Tibial artery (tissue), 4 donors: ENCODE data around the gene NUAK1.

ENCODE experiments used
- DNase-seq, 2 donors: peaks; one replicate each; pipeline ENCODE4 v3.0.0-alpha.2; 2019
- H3K27ac ChIP-seq, 2 donors: fragments of 200-600 bp; sonication (generic) in 1 of 2; 1 replicate in 1 of 2; 2 replicates in 1 of 2; pipeline ENCODE4 v1.5.1; 2018 to 2019; ENCODE audit warnings: mild to moderate bottlenecking in 1 of 2
- H3K27me3 ChIP-seq, 2 donors: fragments of 200-600 bp; sonication (generic) in 1 of 2; one replicate each; pipeline versions ENCODE4 v1.5.1 to v1.6.0; 2016 to 2019
- H3K36me3 ChIP-seq, 3 donors: fragments of 200-600 bp; sonication (generic) in 2 of 3; one replicate each; pipeline ENCODE4 v1.5.1; 2016 to 2019; ENCODE audit warnings: mild to moderate bottlenecking in 2 of 3
- H3K4me1 ChIP-seq, 4 donors: fragments of 200-600 bp; sonication (generic) in 2 of 4; 1 replicate in 3 of 4; 2 replicates in 1 of 4; pipeline ENCODE4 v1.5.1; 2016 to 2019
- H3K4me3 ChIP-seq, 2 donors: fragments of 200-600 bp; sonication (generic) in 1 of 2; 1 replicate in 1 of 2; 2 replicates in 1 of 2; pipeline ENCODE4 v1.5.1; 2018 to 2019; ENCODE audit warnings: mild to moderate bottlenecking in 2 of 2
- H3K9me3 ChIP-seq, 3 donors: fragments of 200-600 bp; sonication (generic) in 1 of 3; one replicate each; pipeline ENCODE4 v1.5.1; 2016 to 2019
- intact Hi-C: fragments of 100-400 bp; cut with DNase I; formaldehyde crosslinking; loops from one replicate; pipeline ENCODE4 v1.15.0; 2023; ENCODE audit warnings: low total_unique reads
- TF ChIP-seq, protein P1 (sequence below), 2 experiments: fragments of 200-600 bp in 1 of 2; fragments of 450-650 bp in 1 of 2; IDR thresholded peaks; one replicate each; pipeline ENCODE4 v1.5.1; 2017 to 2019; ENCODE audit warnings: antibody characterized with exemption in 2 of 2, mild to moderate bottlenecking in 1 of 2, moderate library complexity in 1 of 2

NUAK1 gene

DNA sequence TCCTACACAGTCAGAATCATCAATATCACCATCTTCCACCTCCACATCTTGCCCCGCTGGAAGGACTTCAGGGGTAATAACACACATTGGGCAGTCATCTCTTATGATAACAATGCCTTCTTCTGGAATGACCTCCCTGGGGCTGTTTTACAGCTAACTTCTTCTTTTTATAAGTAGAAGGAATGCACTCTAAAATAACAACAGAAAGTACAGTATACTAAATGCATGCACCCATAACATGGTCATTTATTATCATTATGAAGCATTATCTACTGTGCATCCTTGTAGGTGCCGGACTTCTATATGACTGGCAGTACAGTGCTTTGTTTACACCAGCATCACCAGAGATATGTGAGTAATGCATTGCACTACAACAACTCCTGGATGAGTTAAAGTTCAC lies 19.0 kb upstream of the NUAK1 start:
- no peak overlapping the region for H3K27ac ChIP-seq
- intact Hi-C loops, result no loop called here
- H3K4me1 ChIP-seq, result no peaks in the 10 kb centered on the region
- no peaks in the 10 kb centered on the region for H3K9me3 ChIP-seq
- TF ChIP-seq, protein P1, sequence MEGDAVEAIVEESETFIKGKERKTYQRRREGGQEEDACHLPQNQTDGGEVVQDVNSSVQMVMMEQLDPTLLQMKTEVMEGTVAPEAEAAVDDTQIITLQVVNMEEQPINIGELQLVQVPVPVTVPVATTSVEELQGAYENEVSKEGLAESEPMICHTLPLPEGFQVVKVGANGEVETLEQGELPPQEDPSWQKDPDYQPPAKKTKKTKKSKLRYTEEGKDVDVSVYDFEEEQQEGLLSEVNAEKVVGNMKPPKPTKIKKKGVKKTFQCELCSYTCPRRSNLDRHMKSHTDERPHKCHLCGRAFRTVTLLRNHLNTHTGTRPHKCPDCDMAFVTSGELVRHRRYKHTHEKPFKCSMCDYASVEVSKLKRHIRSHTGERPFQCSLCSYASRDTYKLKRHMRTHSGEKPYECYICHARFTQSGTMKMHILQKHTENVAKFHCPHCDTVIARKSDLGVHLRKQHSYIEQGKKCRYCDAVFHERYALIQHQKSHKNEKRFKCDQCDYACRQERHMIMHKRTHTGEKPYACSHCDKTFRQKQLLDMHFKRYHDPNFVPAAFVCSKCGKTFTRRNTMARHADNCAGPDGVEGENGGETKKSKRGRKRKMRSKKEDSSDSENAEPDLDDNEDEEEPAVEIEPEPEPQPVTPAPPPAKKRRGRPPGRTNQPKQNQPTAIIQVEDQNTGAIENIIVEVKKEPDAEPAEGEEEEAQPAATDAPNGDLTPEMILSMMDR (IDR thresholded peaks at IDR 0.05), result no peak
- no peak overlapping the region for H3K4me3 ChIP-seq
- no peaks in the 10 kb centered on the region for H3K27me3 ChIP-seq
- DNase-seq, result no peak
- no peaks in the 10 kb centered on the region for H3K36me3 ChIP-seq

DNA sequence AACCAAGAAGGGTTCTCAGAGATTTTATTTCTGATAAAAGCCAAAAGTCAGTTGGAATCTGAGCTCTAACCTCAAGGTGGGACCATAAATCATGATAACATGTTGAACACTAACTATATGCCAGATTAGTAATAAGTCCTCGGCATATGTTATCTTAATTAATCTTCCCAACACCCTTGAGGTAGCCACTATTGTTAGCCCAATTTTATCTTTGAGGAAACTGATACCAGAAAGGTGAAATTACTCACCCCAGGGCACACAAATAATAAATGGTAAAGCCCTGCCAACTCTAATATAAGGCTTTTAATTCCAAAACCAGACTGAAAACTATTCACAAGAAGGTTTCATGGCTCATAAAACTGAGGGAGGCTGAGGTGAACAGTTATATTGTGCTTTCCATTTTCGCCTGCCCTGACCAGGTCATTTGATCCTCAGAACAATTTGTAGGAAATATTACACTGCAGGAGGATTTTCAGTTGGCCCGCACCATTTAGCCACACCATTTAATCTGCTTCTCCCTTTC lies 16.1 kb upstream of the NUAK1 start:
- intact Hi-C loops, result loop anchor here (5.0 kb wide), 1 partner anchor 738 kb away; no protein-coding TSS in a partner anchor
- no peaks in the 10 kb centered on the region for H3K9me3 ChIP-seq
- H3K4me1 ChIP-seq, result no peaks in the 10 kb centered on the region
- H3K27ac ChIP-seq, result no peak overlapping the region
- no peak overlapping the region for H3K4me3 ChIP-seq
- H3K27me3 ChIP-seq, result no peaks in the 10 kb centered on the region
- H3K36me3 ChIP-seq, result no peaks in the 10 kb centered on the region
- no peak for DNase-seq
- TF ChIP-seq, protein P1 (IDR thresholded peaks at IDR 0.05), result no peak

DNA sequence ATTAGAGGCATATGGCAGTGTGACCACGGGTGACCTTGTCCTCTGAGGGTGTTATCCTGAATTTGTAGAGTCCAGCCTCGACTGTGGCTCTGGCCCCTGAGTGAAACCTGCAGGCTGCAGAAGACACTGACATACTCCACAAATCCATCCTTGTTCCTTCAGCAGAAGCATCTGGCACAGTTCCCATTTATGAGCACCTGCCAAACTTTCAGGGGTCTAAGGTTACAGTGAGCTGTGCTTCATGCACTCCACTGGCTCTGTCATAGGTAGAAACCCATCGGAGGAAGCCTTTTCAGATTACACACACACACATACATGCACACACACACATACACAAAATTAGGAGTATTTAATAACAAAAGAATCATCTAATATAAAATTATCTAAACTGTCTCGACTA lies 13.6 kb upstream of the NUAK1 start:
- H3K27me3 ChIP-seq, result no peaks in the 10 kb centered on the region
- DNase-seq, result no peak
- intact Hi-C loops, result loop anchor here (5.0 kb wide), 1 partner anchor 735 kb away; no protein-coding TSS in a partner anchor
- TF ChIP-seq, protein P1 (IDR thresholded peaks at IDR 0.05), result no peak
- H3K36me3 ChIP-seq, result no peaks in the 10 kb centered on the region
- H3K9me3 ChIP-seq, result no peaks in the 10 kb centered on the region
- peaks cover 0 to 16% (median 8%) of the 10 kb centered on the region in 4 donors for H3K4me1 ChIP-seq
- no peak overlapping the region for H3K27ac ChIP-seq
- no peak overlapping the region for H3K4me3 ChIP-seq

DNA sequence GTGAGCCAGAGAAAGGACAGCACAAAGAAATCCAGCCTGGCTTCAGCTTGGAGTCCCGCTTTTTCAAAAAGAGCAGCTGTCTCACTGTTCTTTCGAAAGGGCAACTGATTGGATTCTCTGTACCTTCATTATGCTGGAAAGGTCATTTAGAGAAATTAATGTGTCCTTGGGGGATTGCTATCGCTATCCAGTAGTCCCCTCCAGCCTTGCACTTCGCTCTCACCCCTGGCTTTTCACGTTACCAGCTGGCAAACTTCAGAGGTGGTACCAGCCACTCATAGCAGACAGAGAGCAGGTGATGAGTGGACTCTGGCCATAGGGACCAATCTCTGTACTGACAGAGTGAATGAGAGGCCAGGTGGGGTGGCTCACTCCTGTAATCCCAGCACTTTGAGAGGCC lies 11.8 kb upstream of the NUAK1 start:
- Histone ChIP-seq H3K36me3 (no peaks in the 10 kb centered on the region), H3K4me3 (no peak overlapping the region), H3K4me1 (peaks cover 0 to 21% (median 14%) of the 10 kb centered on the region in 4 donors), H3K9me3 (no peaks in the 10 kb centered on the region), H3K27ac (no peak overlapping the region), H3K27me3 (no peaks in the 10 kb centered on the region)
- TF ChIP-seq, protein P1 (IDR thresholded peaks at IDR 0.05), result no peak
- no peak for DNase-seq
- intact Hi-C loops, result loop anchor here (5.0 kb wide), 1 partner anchor 733 kb away; no protein-coding TSS in a partner anchor

DNA sequence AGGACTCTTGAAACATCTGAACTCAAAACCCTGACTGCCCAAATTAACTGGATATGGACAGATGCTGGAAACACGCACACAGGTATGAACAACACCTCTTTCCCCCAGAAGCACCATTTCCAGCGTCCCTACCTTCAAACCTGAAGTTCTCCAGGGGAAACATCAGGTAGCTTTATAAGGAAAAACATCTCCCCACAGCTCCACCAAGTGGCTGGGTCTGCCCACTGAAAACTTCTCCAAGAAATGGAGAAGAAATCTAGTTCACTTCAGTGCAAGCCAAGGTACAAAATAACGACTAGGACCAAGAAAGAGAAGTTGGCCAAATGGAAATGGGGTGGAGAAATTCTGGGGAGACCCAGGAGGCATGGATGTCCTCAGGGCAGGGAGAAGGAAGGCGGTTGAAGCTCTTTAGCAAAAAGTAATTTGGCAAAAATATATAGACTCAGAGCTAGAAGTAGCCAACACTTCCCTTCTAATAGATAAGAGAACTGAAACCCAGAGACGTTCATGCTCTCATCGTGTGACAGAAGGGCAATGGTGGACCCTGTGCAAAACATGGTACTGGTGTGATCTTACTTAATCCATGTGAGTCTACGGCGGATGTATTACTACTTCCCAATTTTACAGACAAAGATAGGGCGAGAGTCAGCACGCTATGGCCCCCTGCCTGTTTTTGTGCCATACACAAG lies 10.5 kb upstream of the NUAK1 start:
- Histone ChIP-seq H3K27me3 (no peaks in the 10 kb centered on the region), H3K27ac (peak overlapping the region; percentile 51), H3K4me3 (no peak overlapping the region), H3K4me1 (peaks cover 0 to 33% (median 20%) of the 10 kb centered on the region in 4 donors), H3K36me3 (no peaks in the 10 kb centered on the region), H3K9me3 (no peaks in the 10 kb centered on the region)
- no peak for DNase-seq
- TF ChIP-seq, protein P1 (IDR thresholded peaks at IDR 0.05), result peak; percentile 35 to 52
- intact Hi-C loops, result no loop called here
